Stimulated activated CD4-positive, alpha-beta T cell treated with anti-CD3 and anti-CD28 coated beads, Interleukin-2, amount 100 ng/mL, for 4 hours (primary cell): Measurements from ENCODE around the gene CMTM8.
A peak's percentile ranks its signal among the peaks of the same experiment; 100 is the strongest.
"Not testable (repeated sequence)": the region's sequence is repeated elsewhere in the genome, so short reads cannot be mapped to it uniquely, and the experiment has no call there.

Experiments used
- DNase-seq: peaks from one replicate; pipeline ENCODE4 v3.0.0-alpha.2; 2020; ENCODE audit warnings: low read depth

CMTM8 gene, protein sequence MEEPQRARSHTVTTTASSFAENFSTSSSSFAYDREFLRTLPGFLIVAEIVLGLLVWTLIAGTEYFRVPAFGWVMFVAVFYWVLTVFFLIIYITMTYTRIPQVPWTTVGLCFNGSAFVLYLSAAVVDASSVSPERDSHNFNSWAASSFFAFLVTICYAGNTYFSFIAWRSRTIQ

GRCh38 chr3:32238453-32239306 is at the start of gene CMTM8:
Gene CMTM8 (plus strand): TSS chr3:32238680. CDS start chr3:32238973, 293 bp downstream.
- DNase-seq = peak; percentile 57

DNA sequence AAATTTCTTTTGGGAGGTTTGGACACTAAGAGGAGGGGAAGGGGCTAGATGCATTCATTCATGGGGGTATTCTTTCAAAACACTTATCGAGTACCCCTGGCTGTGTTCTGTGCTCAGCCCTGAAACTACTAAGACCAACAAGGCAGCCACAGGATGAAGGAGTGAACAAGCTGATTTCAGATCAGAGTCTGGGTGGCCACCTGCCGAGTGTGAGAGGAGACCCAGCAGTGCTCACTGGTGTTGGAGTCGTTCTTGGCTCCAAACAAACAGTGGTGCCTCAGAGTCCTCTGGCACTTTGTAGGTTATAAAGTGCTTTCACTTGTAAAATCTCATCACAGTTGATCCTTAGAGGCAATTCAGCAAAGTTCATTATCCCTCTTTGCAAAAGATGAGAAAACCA is 48.8 kb upstream of the CMTM8 start:
- DNase-seq = no peak

- DNase-seq = not testable (repeated sequence)
Observed at GRCh38 chr3:32190556-32190955, 47.9 kb upstream of the CMTM8 start.

GRCh38 chr3:32193101-32193500 is 45.4 kb upstream of the CMTM8 start:
- DNase-seq = no peak

DNA sequence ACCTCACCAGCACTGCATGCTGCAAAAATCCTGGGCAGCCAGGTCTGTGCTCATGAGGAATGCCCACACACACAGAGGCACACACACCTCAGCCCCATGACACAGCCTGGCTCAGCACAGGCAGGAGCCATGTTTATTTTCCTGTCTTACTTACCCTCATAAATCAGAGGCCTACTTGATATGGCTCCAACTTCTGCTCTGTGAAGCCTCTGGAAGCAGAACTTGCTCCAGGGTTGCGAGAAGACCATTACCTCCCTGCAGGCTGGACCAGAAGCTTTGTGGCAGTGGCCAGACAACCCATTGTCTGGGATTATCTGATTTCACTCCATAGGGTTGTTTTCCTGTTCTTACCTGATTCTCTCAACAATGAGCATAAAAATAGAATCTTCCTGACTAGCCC is 43.8 kb upstream of the CMTM8 start:
- no peak for DNase-seq

DNA sequence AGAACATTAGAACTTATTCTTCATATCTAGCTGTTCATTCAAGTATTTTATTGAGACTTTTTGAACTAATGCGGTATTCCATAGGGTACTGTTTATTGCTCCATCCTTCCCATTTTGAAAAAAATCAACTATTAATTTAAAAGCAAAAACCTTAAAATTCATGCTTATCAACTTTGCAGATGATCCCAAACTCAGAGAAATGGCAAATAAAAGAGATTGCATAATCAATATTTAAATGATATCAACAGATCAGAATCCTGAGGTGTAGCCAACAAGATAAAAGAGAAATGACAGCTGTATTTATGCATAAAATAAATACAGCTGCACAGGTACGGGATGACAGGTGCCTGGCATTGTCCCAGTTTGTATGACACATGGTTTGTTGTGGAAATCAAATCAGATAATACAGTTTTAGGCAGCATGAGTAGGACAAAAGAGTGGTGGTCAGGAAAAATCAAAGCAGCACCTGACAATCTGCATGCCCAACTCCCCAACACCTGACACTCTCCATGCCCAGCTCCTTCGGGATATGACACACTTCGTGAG is 42.4 kb upstream of the CMTM8 start:
- DNase-seq = no peak

- no peak for DNase-seq
Observed at GRCh38 chr3:32197991-32198390, 40.5 kb upstream of the CMTM8 start.

- no peak for DNase-seq
Observed at GRCh38 chr3:32198714-32199113, 39.8 kb upstream of the CMTM8 start.

DNA sequence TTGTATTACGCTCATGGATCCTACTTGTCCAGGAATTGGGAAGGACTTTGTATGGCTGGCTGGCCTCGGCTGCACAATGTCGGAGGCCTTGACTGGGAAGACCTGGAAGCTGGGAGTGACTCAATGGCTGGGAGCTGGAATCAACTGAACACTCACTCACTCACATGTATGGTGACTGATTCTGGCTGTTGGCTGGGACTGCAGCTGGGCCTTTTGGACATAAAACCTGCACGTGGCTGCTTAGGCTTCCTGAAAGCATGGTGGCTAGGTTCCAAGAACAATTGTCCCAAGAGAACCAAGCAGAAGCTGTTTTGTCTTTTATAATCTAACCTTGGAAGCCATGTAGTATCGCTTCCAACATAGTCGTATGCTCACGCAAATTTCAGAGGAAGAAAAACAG is 38.0 kb upstream of the CMTM8 start:
- DNase-seq = no peak

- DNase-seq = no peak
Observed at GRCh38 chr3:32200992-32201758, 37.3 kb upstream of the CMTM8 start.

DNA sequence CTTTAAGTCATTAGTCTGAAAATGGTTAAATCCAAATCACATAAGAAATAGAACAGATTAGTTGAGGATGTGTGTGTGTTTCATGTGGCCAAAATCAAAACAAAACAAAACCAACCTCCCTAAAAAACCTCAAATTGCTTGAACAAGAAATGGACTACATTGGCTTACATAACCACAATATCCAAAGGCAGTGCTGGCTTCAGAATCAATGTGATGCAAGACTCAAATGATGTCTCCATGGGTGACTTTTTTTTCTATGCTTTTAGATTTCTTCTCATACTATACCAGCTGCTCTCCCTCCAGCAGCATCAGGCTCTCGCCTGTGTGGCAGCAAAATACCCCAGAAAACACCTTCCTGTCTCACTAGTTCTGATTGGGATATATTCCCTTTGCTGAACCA is 36.0 kb upstream of the CMTM8 start:
- no peak for DNase-seq

DNA sequence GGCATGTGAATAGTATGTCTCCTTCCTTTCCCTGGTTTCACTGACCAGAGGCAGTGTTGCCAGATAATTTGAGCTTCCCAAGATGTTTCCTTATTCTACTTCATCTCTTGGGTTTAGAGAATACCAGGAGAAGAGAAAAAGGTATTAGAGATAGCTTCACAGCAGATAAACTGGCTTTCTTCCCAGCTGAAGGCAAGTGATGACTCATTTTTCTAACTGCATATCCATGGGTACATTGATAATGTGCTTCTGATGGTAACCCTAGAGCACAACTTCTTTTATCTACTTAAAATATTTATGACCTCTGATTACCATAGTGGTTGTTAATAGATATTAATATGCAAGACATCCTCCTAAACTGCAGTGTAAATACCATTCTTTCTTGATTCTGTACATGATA is 34.6 kb upstream of the CMTM8 start:
- no peak for DNase-seq

- DNase-seq = no peak
Observed at GRCh38 chr3:32208447-32208846, 30.0 kb upstream of the CMTM8 start.

GRCh38 chr3:32215185-32215584 is 23.3 kb upstream of the CMTM8 start:
- no peak for DNase-seq

- DNase-seq = no peak
Observed at GRCh38 chr3:32216172-32216783, 22.2 kb upstream of the CMTM8 start.

GRCh38 chr3:32217339-32217738 is 21.1 kb upstream of the CMTM8 start:
- no peak for DNase-seq

DNA sequence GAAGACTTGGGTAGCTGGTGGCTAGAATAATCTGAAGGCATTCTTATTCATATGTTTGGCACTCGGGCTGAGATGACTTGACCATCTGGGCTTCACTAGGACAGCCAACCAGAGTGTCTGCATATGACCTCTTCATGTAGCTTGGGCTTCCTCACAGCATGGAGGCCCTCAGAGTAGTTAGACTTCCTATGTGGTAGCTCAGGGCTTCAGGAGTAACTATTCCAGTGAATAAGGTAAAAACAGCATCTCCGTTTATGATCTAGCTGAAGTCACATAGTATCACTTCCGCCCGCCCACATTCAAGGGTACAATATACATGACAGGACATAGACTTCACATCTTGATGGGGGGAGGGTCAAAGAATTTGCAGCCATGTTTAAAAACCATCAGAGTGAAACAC is 18.9 kb upstream of the CMTM8 start:
- no peak for DNase-seq

- DNase-seq = no peak
Observed at GRCh38 chr3:32220006-32220405, 18.5 kb upstream of the CMTM8 start.

DNA sequence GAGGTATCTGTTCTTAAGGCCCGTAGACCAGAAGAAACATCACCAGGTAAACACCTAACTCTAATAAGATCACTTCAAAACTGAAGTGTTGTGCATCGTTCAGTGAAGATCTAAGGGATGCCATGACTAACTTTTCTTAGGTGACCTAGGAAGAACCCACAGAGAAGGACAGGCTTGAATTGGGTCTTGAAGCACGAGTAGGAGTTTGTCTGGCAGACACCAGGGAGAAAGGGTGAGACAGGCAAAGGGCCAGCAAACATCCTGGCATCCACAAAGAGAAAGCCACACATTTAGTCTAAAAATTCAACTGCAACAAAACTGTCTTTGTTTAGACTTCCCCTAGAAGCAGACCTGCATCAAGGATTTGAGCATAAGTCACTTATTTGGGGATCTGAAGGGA is 15.5 kb upstream of the CMTM8 start:
- DNase-seq = no peak

DNA sequence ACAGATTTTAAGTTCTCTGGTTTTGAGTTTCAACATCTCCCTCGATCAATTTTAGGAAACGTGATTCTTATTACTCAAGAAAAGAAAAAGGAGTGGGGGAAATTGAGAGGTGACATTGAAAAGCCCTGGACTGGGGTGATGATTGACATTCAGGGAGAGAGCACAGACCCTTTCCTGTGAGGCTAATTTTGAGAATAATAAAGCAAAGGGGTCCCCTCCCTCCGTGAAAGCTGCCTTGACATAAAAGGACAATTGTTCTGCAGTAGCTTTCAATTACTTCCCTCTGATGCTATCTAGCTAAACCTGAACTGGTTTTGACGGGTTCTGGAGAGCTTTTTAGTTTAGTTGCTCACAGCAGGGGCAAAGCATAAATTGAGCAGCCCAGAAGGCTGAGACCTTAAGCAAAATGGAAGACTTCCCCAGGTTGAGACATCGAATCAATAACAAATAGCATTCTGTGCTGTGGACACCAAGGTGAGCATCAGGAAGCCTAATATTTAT is 14.4 kb upstream of the CMTM8 start:
- DNase-seq = no peak

DNA sequence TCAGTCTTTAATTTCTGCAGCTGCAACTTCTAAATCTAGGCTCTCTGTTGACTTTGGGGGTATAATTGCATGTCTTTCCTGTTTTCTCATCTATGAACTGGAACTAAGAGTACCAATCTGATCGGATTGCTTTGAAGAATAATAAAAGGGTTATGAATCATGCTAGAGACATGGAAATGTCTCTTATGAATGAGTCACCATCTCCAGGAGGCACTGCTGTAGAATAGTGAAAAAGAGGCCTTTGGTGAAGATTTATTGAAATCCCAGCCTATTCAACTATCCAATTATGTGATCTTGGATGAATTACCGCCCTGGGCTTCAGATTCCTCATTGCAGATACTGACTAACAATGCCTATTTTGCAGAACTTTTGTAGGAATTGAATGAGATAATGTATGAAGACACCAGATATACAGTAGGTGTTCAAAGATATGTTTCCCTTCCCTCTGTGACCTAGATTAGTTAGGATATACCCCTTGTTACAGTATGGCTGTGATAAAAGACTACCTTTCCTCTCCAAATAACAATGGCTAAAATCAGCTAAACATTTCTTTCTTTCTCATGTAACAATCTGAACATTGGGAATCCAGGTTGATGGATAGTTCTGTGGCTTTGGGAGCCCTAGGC is 11.5 kb upstream of the CMTM8 start:
- no peak for DNase-seq

DNA sequence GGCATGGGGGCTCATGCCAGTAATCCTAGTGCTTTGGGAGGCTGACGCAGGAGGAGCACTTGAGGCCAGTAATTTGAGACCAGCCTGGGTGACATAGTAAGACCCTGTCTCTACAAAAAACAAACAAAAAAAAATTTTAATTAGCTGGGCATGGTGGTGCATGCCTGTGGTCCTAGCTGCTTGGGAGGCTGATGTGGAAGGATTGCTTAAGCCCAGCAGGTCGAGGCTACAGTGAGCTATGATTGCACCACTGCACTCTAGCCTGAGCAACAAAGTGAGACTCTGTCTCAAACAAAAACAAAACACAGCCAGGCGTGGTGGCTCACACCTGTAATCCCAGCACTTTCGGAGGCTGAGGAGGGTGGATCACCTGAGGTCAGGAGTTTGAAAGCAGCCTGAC is 9.7 kb upstream of the CMTM8 start:
- DNase-seq = not testable (repeated sequence)
